HL-60/S4 treated with phorbol 12-myristate 13-acetate at 8.2 ng/mL for 4 days and 3 days (cell line): ENCODE measurements around the gene KLK7.

ENCODE experiments used
- in situ Hi-C: fragments of 300-500 bp; cut with MboI; formaldehyde crosslinking; loops from 2 replicates; pipeline ENCODE4 v1.15.0; 2022; ENCODE audit warnings: low sequenced_read_pairs

The KLK7 gene

GRCh38 chr19:50939596-50939995, 44.1 kb downstream of the KLK7 start:
- in situ Hi-C loops, result no loop called here

- in situ Hi-C loops, result no loop called here
Measured at GRCh38 chr19:50933640-50934039, 50.1 kb downstream of the KLK7 start.

- in situ Hi-C loops, result no loop called here
Measured at GRCh38 chr19:50932690-50933083, 51.0 kb downstream of the KLK7 start.

- in situ Hi-C loops, result no loop called here
Measured at GRCh38 chr19:50932018-50932689, 51.6 kb downstream of the KLK7 start.

- in situ Hi-C loops, result no loop called here
Measured at GRCh38 chr19:50931023-50931422, 52.7 kb downstream of the KLK7 start.

- in situ Hi-C loops, result no loop called here
Measured at GRCh38 chr19:50928831-50929230, 54.9 kb downstream of the KLK7 start.
